ENCODE results near the gene AEBP1. TPM values are rescaled to one million over a fixed set of nuclear protein-coding genes. Genes with fewer than 3 reads are reported as not detected.

AEBP1 gene
- total RNA-seq, 1 experiment from 2014 or later = 49.3 TPM

DNA sequence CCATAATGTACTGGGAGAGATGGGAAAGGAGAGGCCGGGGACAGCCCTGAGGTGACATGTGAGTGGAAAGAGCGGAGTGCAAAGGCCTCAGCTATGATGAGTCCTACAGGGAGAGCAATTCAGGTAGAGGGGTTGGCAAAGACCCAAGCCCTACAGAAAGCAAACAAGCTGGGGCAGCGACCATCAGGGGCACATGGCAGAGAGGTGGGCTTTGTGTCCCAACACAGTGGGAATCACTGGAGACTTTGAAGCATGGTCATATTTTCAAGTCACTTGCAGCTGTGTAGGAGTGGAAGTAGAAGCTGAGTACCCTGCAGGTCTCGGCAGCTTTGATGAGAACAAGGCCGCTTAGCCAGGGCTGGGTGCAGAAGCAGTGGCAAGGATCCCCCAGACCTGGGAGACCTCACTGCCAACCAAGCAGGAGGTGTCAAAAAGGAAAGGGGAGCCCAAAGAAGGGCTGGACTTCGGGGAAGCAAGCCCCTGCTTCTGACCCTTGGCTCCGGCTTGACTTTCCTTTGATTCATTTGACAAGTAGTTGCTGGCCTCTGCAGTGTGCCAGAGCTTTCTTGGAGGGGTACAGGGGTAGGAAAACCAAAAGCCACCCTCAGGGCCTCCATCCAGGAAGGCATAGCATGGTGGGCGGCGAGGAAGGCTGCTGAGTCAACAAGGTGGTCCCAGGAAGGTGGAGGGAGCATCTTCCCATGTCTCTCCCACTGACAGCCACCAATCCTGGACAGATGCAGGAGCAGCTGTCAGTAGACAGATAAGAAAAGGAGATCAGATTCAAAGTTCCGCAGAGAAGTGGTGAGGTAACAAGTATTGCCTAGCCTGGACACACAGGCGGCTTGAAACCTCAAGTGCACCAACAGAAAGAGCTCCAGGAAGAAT, 36.8 kb upstream of the AEBP1 start:
- no peaks in the 10 kb centered on the region for H3K9me3 ChIP-seq (ENCODE audit: control insufficient read depth, low read depth, low read length)
- Mint-ChIP-seq H3K4me1 (peaks cover 33 to 36% of the 10 kb centered on the region in 2 experiments), H3K4me3 (no peak overlapping the region), H3K27me3 (ENCODE audit: low read depth) (peaks cover 37% of the 10 kb centered on the region), H3K27ac (no peak overlapping the region), H3K9me3 (no peaks in the 10 kb centered on the region; a peak in 1 of 5 replicates), H3K36me3 (ENCODE audit: insufficient read depth in 1 of 3, low read depth in 3 of 3) (peaks cover 0 to 4% (median 2%) of the 10 kb centered on the region in 3 experiments; a peak in 3 of 7 replicates)
- no peak overlapping the region for H3K14ac ChIP-seq (ENCODE audit: insufficient read depth, low read length)
- no peaks in the 10 kb centered on the region for H3K79me1 ChIP-seq (ENCODE audit: insufficient read depth, low read depth, low read length, poor library complexity, severe bottlenecking)
- H3K56ac ChIP-seq (ENCODE audit: insufficient read length, low read depth, low read length) = no peak overlapping the region
- H3K9ac ChIP-seq (ENCODE audit: extremely low read depth, insufficient read length, low read length) = no peak overlapping the region
- no peak overlapping the region for H2AK5ac ChIP-seq (ENCODE audit: insufficient read length, low read length)
- no peak overlapping the region for H3K4me2 ChIP-seq (ENCODE audit: insufficient read depth, insufficient read length, low read length)
- DNase-seq = no peak
- no CpG with 5 or more reads among the region's 11 CpGs for WGBS (ENCODE audit: extremely low coverage, insufficient read length, low lambda C conversion rate)
- H4K8ac ChIP-seq (replicated peaks; ENCODE audit: insufficient read length, low read depth, low read length) = no peak overlapping the region
- no peak overlapping the region for H3K4ac ChIP-seq (ENCODE audit: low read depth, low read length)
- H2BK20ac ChIP-seq (ENCODE audit: low read depth, low read length, poor library complexity, severe bottlenecking) = no peak overlapping the region
- H3K18ac ChIP-seq (ENCODE audit: insufficient read length, low read depth, low read length) = no peak overlapping the region
- no peaks in the 10 kb centered on the region for H3K27me3 ChIP-seq (ENCODE audit: insufficient read depth, low read length)
- no peaks in the 10 kb centered on the region for H4K20me1 ChIP-seq (ENCODE audit: control insufficient read depth, insufficient read depth, insufficient read length)
- peaks cover 10% of the 10 kb centered on the region; the same call in 1 of the 2 replicates for H3K4me1 ChIP-seq (ENCODE audit: insufficient read depth, low read length)
- H4K91ac ChIP-seq (ENCODE audit: insufficient read length, low read depth, low read length) = no peak overlapping the region
- H2AFZ ChIP-seq (ENCODE audit: low read length) = no peak overlapping the region
- H2BK120ac ChIP-seq (ENCODE audit: low read depth, low read length, poor library complexity, severe bottlenecking) = no peak overlapping the region
- H3K79me2 ChIP-seq (ENCODE audit: insufficient read depth, low read length) = no peaks in the 10 kb centered on the region
- no peak overlapping the region for H2BK5ac ChIP-seq (ENCODE audit: insufficient read length, low read length)
- H2BK12ac ChIP-seq (ENCODE audit: insufficient read length, low read depth, low read length) = no peak overlapping the region
- H3K23ac ChIP-seq (ENCODE audit: insufficient read length, low read depth, low read length) = no peak overlapping the region
- H3K27ac ChIP-seq (ENCODE audit: insufficient read length, low read depth, low read length) = no peak overlapping the region
- TF ChIP-seq, protein P1, sequence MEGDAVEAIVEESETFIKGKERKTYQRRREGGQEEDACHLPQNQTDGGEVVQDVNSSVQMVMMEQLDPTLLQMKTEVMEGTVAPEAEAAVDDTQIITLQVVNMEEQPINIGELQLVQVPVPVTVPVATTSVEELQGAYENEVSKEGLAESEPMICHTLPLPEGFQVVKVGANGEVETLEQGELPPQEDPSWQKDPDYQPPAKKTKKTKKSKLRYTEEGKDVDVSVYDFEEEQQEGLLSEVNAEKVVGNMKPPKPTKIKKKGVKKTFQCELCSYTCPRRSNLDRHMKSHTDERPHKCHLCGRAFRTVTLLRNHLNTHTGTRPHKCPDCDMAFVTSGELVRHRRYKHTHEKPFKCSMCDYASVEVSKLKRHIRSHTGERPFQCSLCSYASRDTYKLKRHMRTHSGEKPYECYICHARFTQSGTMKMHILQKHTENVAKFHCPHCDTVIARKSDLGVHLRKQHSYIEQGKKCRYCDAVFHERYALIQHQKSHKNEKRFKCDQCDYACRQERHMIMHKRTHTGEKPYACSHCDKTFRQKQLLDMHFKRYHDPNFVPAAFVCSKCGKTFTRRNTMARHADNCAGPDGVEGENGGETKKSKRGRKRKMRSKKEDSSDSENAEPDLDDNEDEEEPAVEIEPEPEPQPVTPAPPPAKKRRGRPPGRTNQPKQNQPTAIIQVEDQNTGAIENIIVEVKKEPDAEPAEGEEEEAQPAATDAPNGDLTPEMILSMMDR (conservative IDR thresholded peaks at IDR 0.05) = no peak
- H3K23me2 ChIP-seq (ENCODE audit: insufficient read length, low read depth, low read length, poor library complexity, severe bottlenecking) = no peaks in the 10 kb centered on the region
- H2BK15ac ChIP-seq (ENCODE audit: low read depth, low read length) = no peak overlapping the region
- no peak overlapping the region for H3T11ph ChIP-seq (ENCODE audit: low read length)
- H4K5ac ChIP-seq (ENCODE audit: insufficient read length, low read depth, low read length) = no peak overlapping the region
